Neural progenitor cell (in vitro differentiated cells): ENCODE data around the gene DCDC2.

Experiments used
- CTCF ChIP-seq: fragments of 200-600 bp; sonication (generic); IDR thresholded peaks from 2 replicates; pipeline ENCODE4 v1.5.1; 2017; ENCODE audit warnings: antibody characterized with exemption, mild to moderate bottlenecking
- EZH2 ChIP-seq: fragments of 200-600 bp; sonication (generic); IDR thresholded peaks from 2 replicates; pipeline ENCODE4 v1.6.1; 2017; ENCODE audit warnings: antibody characterized with exemption, mild to moderate bottlenecking, moderate library complexity

GRCh38 chr6:24238700-24239099 lies 119.2 kb downstream of the DCDC2 start:
- no peak for TF ChIP-seq CTCF
- TF ChIP-seq EZH2, result no peak
